ENCODE measurements around the gene KCNA10. TPM values are rescaled to one million over a fixed set of nuclear protein-coding genes. Genes with fewer than 3 reads are reported as not detected.
A peak's percentile ranks its signal among the peaks of the same experiment; 100 is the strongest.

KCNA10 gene
- total RNA-seq (2012; rRNA removed): not detected in 2 replicates

GRCh38 chr1:110519125-110519810, at the start of gene KCNA10:
Gene KCNA10, minus strand, starts transcription at chr1:110519175. Its CDS starts 388 bp downstream, at chr1:110518787.
- H3K4me3 ChIP-seq (ENCODE audit: low read length): no peak within 1 kb of the TSS
- H3K9ac ChIP-seq (ENCODE audit: low read depth, low read length): no peak within 1 kb of the TSS
- no peak within 1 kb of the TSS for H3K4me2 ChIP-seq (ENCODE audit: low read length)
- H3K36me3 ChIP-seq (ENCODE audit: insufficient read depth, low read length): no peaks in the 10 kb centered on the region
- peaks cover 19% of the 10 kb centered on the region for H3K27me3 ChIP-seq (ENCODE audit: control insufficient read depth, insufficient read depth, low read length)
- no peaks in the 10 kb centered on the region for H3K4me1 ChIP-seq (ENCODE audit: control insufficient read depth, insufficient read depth, low read length)
- no peaks in the 10 kb centered on the region for H3K9me3 ChIP-seq (replicated peaks; ENCODE audit: low read length)

GRCh38 chr1:110566836-110567235, 47.9 kb upstream of the KCNA10 start:
- no peak overlapping the region for H3K4me3 ChIP-seq (ENCODE audit: low read length)
- no peak overlapping the region for H3K4me2 ChIP-seq (ENCODE audit: low read length)
- no peaks in the 10 kb centered on the region for H3K9me3 ChIP-seq (replicated peaks; ENCODE audit: low read length)
- H3K4me1 ChIP-seq (ENCODE audit: control insufficient read depth, insufficient read depth, low read length): no peaks in the 10 kb centered on the region
- H3K27me3 ChIP-seq (ENCODE audit: control insufficient read depth, insufficient read depth, low read length): peaks cover 4% of the 10 kb centered on the region
- no peak overlapping the region for H3K9ac ChIP-seq (ENCODE audit: low read depth, low read length)
- no peaks in the 10 kb centered on the region for H3K36me3 ChIP-seq (ENCODE audit: insufficient read depth, low read length)

DNA sequence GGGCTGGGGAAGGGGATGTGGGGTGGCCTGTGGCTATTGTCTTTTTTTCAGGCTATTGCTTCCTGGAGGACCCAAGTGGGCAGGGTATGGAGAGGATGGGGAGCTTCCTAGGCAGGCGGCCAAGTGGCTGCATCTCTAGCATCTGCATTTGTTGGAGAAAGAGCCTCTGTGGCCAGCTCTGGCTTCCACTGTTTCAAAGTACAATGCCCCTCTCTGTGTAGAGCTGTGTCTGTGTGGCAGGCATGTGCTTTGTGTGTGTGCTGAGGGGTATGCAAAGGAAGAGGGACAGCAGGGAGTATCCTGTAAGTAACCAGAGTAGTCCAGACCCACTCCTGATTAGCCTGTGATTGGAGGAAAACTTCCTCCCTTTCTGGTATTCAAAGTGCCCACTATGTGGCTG, 46.6 kb upstream of the KCNA10 start:
- Histone ChIP-seq H3K36me3 (ENCODE audit: insufficient read depth, low read length) (no peaks in the 10 kb centered on the region), H3K9ac (ENCODE audit: low read depth, low read length) (no peak overlapping the region), H3K9me3 (replicated peaks; ENCODE audit: low read length) (no peaks in the 10 kb centered on the region), H3K4me3 (ENCODE audit: low read length) (no peak overlapping the region), H3K27me3 (ENCODE audit: control insufficient read depth, insufficient read depth, low read length) (peaks cover 4% of the 10 kb centered on the region), H3K4me1 (ENCODE audit: control insufficient read depth, insufficient read depth, low read length) (no peaks in the 10 kb centered on the region), H3K4me2 (ENCODE audit: low read length) (no peak overlapping the region)

DNA sequence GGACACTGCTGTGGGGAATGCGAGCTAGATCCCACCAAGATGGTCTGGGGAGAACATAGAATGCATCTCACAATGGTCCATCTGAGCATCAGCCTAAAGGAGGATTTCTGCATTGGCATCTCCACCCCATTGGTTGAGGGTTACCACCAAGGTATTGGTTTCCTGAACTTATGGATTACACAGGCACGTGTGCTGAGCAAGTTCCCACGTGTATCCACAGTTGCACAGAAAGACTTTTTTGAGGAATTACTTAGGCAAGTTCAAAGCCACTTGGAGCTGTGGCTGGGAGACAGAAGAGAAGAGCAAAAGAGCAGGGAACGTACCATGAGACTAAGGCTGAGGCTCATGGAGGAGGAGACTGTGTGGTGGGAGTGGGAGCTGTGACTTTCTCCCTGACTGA, 44.1 kb upstream of the KCNA10 start:
- Histone ChIP-seq H3K4me2 (ENCODE audit: low read length) (no peak overlapping the region), H3K36me3 (ENCODE audit: insufficient read depth, low read length) (no peaks in the 10 kb centered on the region), H3K9ac (ENCODE audit: low read depth, low read length) (no peak overlapping the region), H3K4me1 (ENCODE audit: control insufficient read depth, insufficient read depth, low read length) (no peaks in the 10 kb centered on the region), H3K9me3 (replicated peaks; ENCODE audit: low read length) (no peaks in the 10 kb centered on the region), H3K4me3 (ENCODE audit: low read length) (no peak overlapping the region), H3K27me3 (ENCODE audit: control insufficient read depth, insufficient read depth, low read length) (peaks cover 3% of the 10 kb centered on the region)

GRCh38 chr1:110561596-110561995, 42.6 kb upstream of the KCNA10 start:
- Histone ChIP-seq H3K9ac (ENCODE audit: low read depth, low read length) (no peak overlapping the region), H3K36me3 (ENCODE audit: insufficient read depth, low read length) (no peaks in the 10 kb centered on the region), H3K4me1 (ENCODE audit: control insufficient read depth, insufficient read depth, low read length) (no peaks in the 10 kb centered on the region), H3K4me2 (ENCODE audit: low read length) (no peak overlapping the region), H3K27me3 (ENCODE audit: control insufficient read depth, insufficient read depth, low read length) (peaks cover 17% of the 10 kb centered on the region), H3K9me3 (replicated peaks; ENCODE audit: low read length) (no peaks in the 10 kb centered on the region), H3K4me3 (ENCODE audit: low read length) (no peak overlapping the region)

GRCh38 chr1:110559157-110559556, 40.2 kb upstream of the KCNA10 start:
- H3K27me3 ChIP-seq (ENCODE audit: control insufficient read depth, insufficient read depth, low read length): peaks cover 41% of the 10 kb centered on the region
- no peak overlapping the region for H3K4me3 ChIP-seq (ENCODE audit: low read length)
- no peaks in the 10 kb centered on the region for H3K4me1 ChIP-seq (ENCODE audit: control insufficient read depth, insufficient read depth, low read length)
- H3K4me2 ChIP-seq (ENCODE audit: low read length): no peak overlapping the region
- no peaks in the 10 kb centered on the region for H3K36me3 ChIP-seq (ENCODE audit: insufficient read depth, low read length)
- H3K9me3 ChIP-seq (replicated peaks; ENCODE audit: low read length): no peaks in the 10 kb centered on the region
- H3K9ac ChIP-seq (ENCODE audit: low read depth, low read length): no peak overlapping the region

DNA sequence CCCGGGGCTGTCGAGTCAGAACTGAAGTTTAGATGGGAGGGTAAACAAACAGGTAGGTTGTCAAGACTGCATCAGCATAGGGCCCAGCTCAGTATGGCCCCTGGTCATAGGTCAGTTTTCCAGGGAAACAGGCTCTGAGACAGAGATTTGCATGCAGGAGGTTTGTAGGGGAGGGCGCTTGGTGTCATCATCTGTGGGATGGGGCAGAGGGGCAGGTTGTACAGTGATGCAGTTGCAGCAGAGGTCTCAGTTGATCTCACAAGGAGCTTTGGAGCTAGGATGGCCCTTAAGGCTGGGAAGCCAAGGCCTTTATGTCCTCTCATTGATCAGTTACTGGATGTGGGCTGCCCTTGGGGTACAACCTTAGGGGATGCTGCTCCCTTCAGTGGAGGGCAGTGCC, 38.5 kb upstream of the KCNA10 start:
- Histone ChIP-seq H3K9ac (ENCODE audit: low read depth, low read length) (no peak overlapping the region), H3K4me2 (ENCODE audit: low read length) (no peak overlapping the region), H3K4me1 (ENCODE audit: control insufficient read depth, insufficient read depth, low read length) (no peaks in the 10 kb centered on the region), H3K36me3 (ENCODE audit: insufficient read depth, low read length) (no peaks in the 10 kb centered on the region), H3K9me3 (replicated peaks; ENCODE audit: low read length) (no peaks in the 10 kb centered on the region), H3K4me3 (ENCODE audit: low read length) (no peak overlapping the region), H3K27me3 (ENCODE audit: control insufficient read depth, insufficient read depth, low read length) (peaks cover 51% of the 10 kb centered on the region)

DNA sequence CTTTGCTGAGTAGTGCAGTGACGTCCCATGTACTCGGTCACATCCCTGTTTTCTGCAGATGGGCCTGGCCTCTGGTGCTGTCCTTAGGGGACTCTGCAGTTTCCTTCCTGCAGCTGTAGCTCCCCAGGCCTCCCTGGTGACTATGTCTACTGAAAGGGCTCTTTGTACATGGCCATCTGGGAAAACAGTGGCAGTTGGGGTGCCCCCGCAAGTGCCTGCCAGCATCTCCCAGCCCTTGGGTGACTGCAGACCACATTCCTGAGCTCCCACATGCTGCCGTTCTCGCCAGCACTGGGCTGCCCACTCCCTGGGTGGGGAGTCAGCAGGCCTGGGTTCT, 37.5 kb upstream of the KCNA10 start:
- H3K9ac ChIP-seq (ENCODE audit: low read depth, low read length): no peak overlapping the region
- H3K36me3 ChIP-seq (ENCODE audit: insufficient read depth, low read length): no peaks in the 10 kb centered on the region
- H3K27me3 ChIP-seq (ENCODE audit: control insufficient read depth, insufficient read depth, low read length): peaks cover 58% of the 10 kb centered on the region
- H3K4me2 ChIP-seq (ENCODE audit: low read length): no peak overlapping the region
- H3K4me3 ChIP-seq (ENCODE audit: low read length): no peak overlapping the region
- H3K4me1 ChIP-seq (ENCODE audit: control insufficient read depth, insufficient read depth, low read length): no peaks in the 10 kb centered on the region
- H3K9me3 ChIP-seq (replicated peaks; ENCODE audit: low read length): no peaks in the 10 kb centered on the region

DNA sequence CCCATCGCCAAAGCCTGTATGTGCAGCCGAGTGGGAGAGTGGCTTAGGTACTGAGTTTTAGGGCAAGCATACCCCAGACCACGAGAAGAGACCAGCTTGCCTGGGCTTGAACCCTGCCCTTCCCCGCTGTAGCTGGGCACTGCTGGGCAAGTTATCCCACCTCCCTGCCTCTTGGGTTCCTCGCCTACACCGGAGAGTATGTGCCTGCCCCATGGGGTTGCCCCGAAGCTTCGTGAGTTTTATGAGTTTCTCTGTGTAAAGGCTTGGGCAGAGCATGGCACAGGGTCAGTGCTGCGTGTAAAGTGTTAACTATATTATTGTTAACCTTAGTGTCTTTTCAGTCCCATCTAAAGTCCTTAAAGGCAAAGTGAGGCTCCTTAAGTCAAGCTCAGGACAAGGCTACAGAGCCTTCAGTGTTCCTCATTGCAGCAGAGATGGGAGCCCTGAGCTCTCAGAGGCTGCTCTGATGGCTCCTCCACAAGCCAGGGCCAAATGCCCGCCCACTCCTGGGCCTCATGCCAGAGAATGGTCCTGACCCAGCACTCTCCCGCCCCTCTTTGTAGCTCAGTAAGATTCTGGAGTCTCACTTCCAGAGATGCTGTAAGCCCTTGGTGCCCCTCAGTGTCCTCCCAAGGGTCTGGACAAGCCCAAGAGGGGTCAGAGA, 37.0 kb upstream of the KCNA10 start:
- Histone ChIP-seq H3K27me3 (ENCODE audit: control insufficient read depth, insufficient read depth, low read length) (peaks cover 58% of the 10 kb centered on the region), H3K9ac (ENCODE audit: low read depth, low read length) (no peak overlapping the region), H3K4me3 (ENCODE audit: low read length) (peak overlapping the region; percentile 56)

DNA sequence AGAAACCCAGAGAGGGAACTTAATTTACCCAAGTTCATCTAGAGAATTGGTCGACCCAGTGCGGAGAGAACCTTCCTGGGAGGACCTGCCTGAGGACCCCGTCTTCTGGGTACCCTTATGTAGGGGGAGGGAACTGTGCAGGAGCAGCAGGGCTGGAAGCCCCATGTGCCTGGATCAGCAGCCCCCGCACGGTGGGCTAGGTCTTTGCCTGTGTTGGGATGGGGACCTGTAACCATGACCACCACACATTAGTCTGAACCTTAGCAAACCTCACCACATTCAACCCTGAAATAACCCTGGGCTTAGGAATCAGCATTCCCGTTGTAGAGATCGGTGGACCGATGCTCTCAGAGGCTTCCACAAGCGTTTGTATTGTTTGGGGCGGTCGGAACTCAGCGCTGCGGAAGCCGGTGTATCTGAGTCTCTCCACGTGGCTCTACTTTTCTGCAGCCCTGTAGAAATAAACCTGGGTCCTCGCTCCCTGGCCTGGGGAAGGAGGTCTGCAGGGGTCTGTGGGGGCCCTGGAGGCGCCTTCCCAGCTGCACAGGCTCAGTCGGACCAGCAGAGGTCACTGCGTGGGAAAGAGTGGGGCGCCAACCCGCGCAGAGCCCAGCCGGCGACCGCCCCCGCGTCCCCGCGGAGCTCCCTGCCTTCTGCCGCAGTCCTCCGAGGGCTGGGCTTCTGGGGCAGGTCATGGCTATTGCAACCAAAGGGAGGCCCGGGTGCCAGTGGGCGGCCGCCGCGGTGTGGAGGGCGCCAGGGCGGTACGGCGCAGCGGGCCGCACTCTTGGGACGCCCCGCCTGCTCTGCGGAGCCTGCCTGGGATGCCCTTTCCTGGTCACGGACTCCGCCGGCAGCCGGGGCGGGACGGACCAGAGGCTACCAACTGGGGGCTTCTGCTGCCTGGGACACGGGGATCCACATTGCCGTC, 36.2 kb upstream of the KCNA10 start:
- Histone ChIP-seq H3K4me1 (ENCODE audit: control insufficient read depth, insufficient read depth, low read length) (no peaks in the 10 kb centered on the region), H3K27me3 (ENCODE audit: control insufficient read depth, insufficient read depth, low read length) (peaks cover 58% of the 10 kb centered on the region), H3K36me3 (ENCODE audit: insufficient read depth, low read length) (no peaks in the 10 kb centered on the region), H3K4me3 (ENCODE audit: low read length) (peak overlapping the region; percentile 56), H3K9ac (ENCODE audit: low read depth, low read length) (no peak overlapping the region), H3K4me2 (ENCODE audit: low read length) (peak overlapping the region; percentile 78), H3K9me3 (replicated peaks; ENCODE audit: low read length) (no peaks in the 10 kb centered on the region)

More for the DNA sequence above, 37.0 kb upstream of the KCNA10 start:
- Histone ChIP-seq H3K36me3 (ENCODE audit: insufficient read depth, low read length) (no peaks in the 10 kb centered on the region), H3K9me3 (replicated peaks; ENCODE audit: low read length) (no peaks in the 10 kb centered on the region), H3K4me1 (ENCODE audit: control insufficient read depth, insufficient read depth, low read length) (no peaks in the 10 kb centered on the region), H3K4me2 (ENCODE audit: low read length) (peak overlapping the region; percentile 78)

GRCh38 chr1:110551278-110551809, 32.4 kb upstream of the KCNA10 start:
- Histone ChIP-seq H3K9ac (ENCODE audit: low read depth, low read length) (no peak overlapping the region), H3K4me1 (ENCODE audit: control insufficient read depth, insufficient read depth, low read length) (no peaks in the 10 kb centered on the region), H3K4me3 (ENCODE audit: low read length) (no peak overlapping the region), H3K9me3 (replicated peaks; ENCODE audit: low read length) (no peaks in the 10 kb centered on the region), H3K36me3 (ENCODE audit: insufficient read depth, low read length) (no peaks in the 10 kb centered on the region), H3K27me3 (ENCODE audit: control insufficient read depth, insufficient read depth, low read length) (peaks cover 41% of the 10 kb centered on the region), H3K4me2 (ENCODE audit: low read length) (no peak overlapping the region)

Measured in skeletal muscle satellite cell (primary cell).